Adrenal gland (tissue), 12 donors: ENCODE measurements around the gene TMOD4. TPM values are rescaled to one million over a fixed set of nuclear protein-coding genes. Genes with fewer than 3 reads are reported as not detected.
A peak's percentile ranks its signal among the peaks of the same experiment; 100 is the strongest.

Experiments
- DNase-seq, 7 donors: peaks; one replicate each; pipeline ENCODE4 v3.0.0-alpha.2; 2019 to 2020
- H3K27ac ChIP-seq, 5 donors: fragments of 200-600 bp; sonication (generic) in 4 of 5; 1 replicate in 3 of 5; 2 replicates in 2 of 5; pipeline versions ENCODE4 v1.5.1 to v1.8.0; 2016 to 2020; ENCODE audit warnings: mild to moderate bottlenecking in 1 of 5
- H3K27me3 ChIP-seq: fragments of 200-600 bp; 2 replicates; pipeline ENCODE4 v1.8.0; 2021
- H3K36me3 ChIP-seq, 2 donors: fragments of 200-600 bp; replicated peaks in 1 of 2; 1 replicate in 1 of 2; 2 replicates in 1 of 2; pipeline versions ENCODE4 v1.5.1 to v1.8.0; 2018 to 2022
- H3K4me1 ChIP-seq, 2 donors: fragments of 200-600 bp; replicated peaks in 1 of 2; 1 replicate in 1 of 2; 2 replicates in 1 of 2; pipeline versions ENCODE4 v1.5.1 to v1.8.0; 2018 to 2021
- H3K4me3 ChIP-seq, 4 donors: fragments of 200-600 bp; sonication (generic) in 3 of 4; one replicate each; pipeline ENCODE4 v1.5.1; 2016 to 2018
- H3K9me3 ChIP-seq, 3 donors: fragments of 200-600 bp; sonication (generic) in 1 of 3; replicated peaks in 1 of 3; 1 replicate in 2 of 3; 2 replicates in 1 of 3; pipeline versions ENCODE4 v1.5.1 to v1.8.0; 2016 to 2021
- CTCF ChIP-seq, 6 experiments: fragments of 450-650 bp in 4 of 6; fragments of 200-600 bp in 2 of 6; sonication (generic) in 1 of 6; IDR thresholded peaks; 1 replicate in 5 of 6; 2 replicates in 1 of 6; pipeline versions ENCODE4 v1.5.1 to v1.8.0; 2016 to 2021; ENCODE audit warnings: antibody characterized with exemption in 6 of 6, mild to moderate bottlenecking in 2 of 6, moderate library complexity in 1 of 6
- POLR2A ChIP-seq, 2 donors: fragments of 450-650 bp; IDR thresholded peaks; one replicate each; pipeline ENCODE4 v1.6.1; 2017; ENCODE audit warnings: antibody characterized with exemption in 2 of 2, mild to moderate bottlenecking in 2 of 2, moderate library complexity in 1 of 2
- WGBS, 4 donors: extraction: QIAGEN DNeasy Blood & Tissue Kit in 2 of 4; methylation state at CpG; one replicate each; pipeline versions ENCODE4 v1.1.5 to v1.1.7; 2013 to 2017; 5-methylcytosine and 5-hydroxymethylcytosine counted together
- intact Hi-C, 2 donors: fragments of 100-400 bp; cut with DNase I; formaldehyde crosslinking; loops; one replicate each; pipeline versions ENCODE4 v1.14.1 to v1.15.0; 2022 to 2023
- polyA plus RNA-seq, 3 donors: library from polyadenylated mRNA; stranded (reverse); fragments of 200-250 nt in 2 of 3; fragments of 350-450 nt in 1 of 3; fragmentation: Illumina TruSeq in 1 of 3; extraction: RNeasy Lipid Tissue Mini Kit (QIAGEN cat#74804) in 1 of 3; gene quantifications; one replicate each; pipeline ENCODE4 v1.2.3, GENCODE V29; 2013 to 2014
- total RNA-seq, 9 donors: library from RNA; depleted of rRNA in 4 of 9; stranded (reverse); fragments of >200 nt in 4 of 9; fragments of 120-200 nt in 1 of 9; fragmentation: NEBNext Ultra II Directional in 1 of 9; extraction: Animal tissue kit (Norgen Biotek cat#: 25700) in 1 of 9; gene quantifications; one replicate each; pipeline versions ENCODE4 v1.1.0 to v1.2.4, GENCODE V29; 2013 to 2023
- donor health status: healthy with polysubstance abuse.
- donor health status: Bipolar disorder and iron deficiency.
- donor health status: DM: yes; HTN: yes; CAD: no.
- donor health status: DM: no; HTN: no; CAD: no.
- donor health status: DM: no; HTN: no; CAD: no.
- donor health status: DM: yes; HTN: yes; CAD: no.

TMOD4 gene
- total and polyA plus RNA-seq, 12 donors: 0.28 to 1.2 (median 0.84) TPM; not detected in 7

- Histone ChIP-seq H3K27ac (no peak overlapping the region), H3K36me3 (peaks cover 0 to 66% of the 10 kb centered on the region in 2 donors), H3K4me3 (no peak overlapping the region), H3K9me3 (no peaks in the 10 kb centered on the region), H3K27me3 (no peaks in the 10 kb centered on the region), H3K4me1 (no peaks in the 10 kb centered on the region)
- WGBS, 4 donors: 91 to 96% (median 93%) methylated on average over 17 of the region's 17 CpGs
- DNase-seq: no peak
- no peak for TF ChIP-seq CTCF (IDR thresholded peaks at IDR 0.05)
- no peak for TF ChIP-seq POLR2A (IDR thresholded peaks at IDR 0.05)
- intact Hi-C loops: no loop called here
Observed at GRCh38 chr1:151176514-151177045, 799 bp upstream of the TMOD4 start.

- no peak for DNase-seq
- peaks cover 0 to 63% of the 10 kb centered on the region in 2 donors for H3K36me3 ChIP-seq
- no peaks in the 10 kb centered on the region for H3K27me3 ChIP-seq
- no peaks in the 10 kb centered on the region for H3K9me3 ChIP-seq
- H3K4me1 ChIP-seq: no peaks in the 10 kb centered on the region
- no peak overlapping the region for H3K4me3 ChIP-seq
- TF ChIP-seq CTCF (IDR thresholded peaks at IDR 0.05) (no peak), POLR2A (IDR thresholded peaks at IDR 0.05) (no peak)
- no peak overlapping the region for H3K27ac ChIP-seq
- intact Hi-C loops: no loop called here
- 58 to 70% (median 69%) methylated on average over 6 of the region's 6 CpGs for WGBS, 4 donors
Observed at GRCh38 chr1:151175041-151175741, 590 bp downstream of the TMOD4 start.

- no peak overlapping the region for H3K4me3 ChIP-seq
- H3K27ac ChIP-seq: no peak overlapping the region
- intact Hi-C loops: no loop called here
- no peak for DNase-seq
- no peaks in the 10 kb centered on the region for H3K27me3 ChIP-seq
- TF ChIP-seq CTCF (IDR thresholded peaks at IDR 0.05): no peak
- no peak for TF ChIP-seq POLR2A (IDR thresholded peaks at IDR 0.05)
- peaks cover 6 to 10% of the 10 kb centered on the region in 2 donors for H3K4me1 ChIP-seq
- no peaks in the 10 kb centered on the region for H3K9me3 ChIP-seq
- H3K36me3 ChIP-seq: peaks cover 0 to 52% of the 10 kb centered on the region in 2 donors
- WGBS, 4 donors: 68 to 98% (median 87%) methylated on average over 4 to 5 of the region's 5 CpGs
Observed at GRCh38 chr1:151171190-151171589, 4.6 kb downstream of the TMOD4 start.

- Histone ChIP-seq H3K4me3 (peak overlapping the region in 1 of 4 donors; percentile 75), H3K4me1 (peaks cover 14 to 22% of the 10 kb centered on the region in 2 donors), H3K27ac (no peak overlapping the region), H3K27me3 (no peaks in the 10 kb centered on the region), H3K9me3 (no peaks in the 10 kb centered on the region), H3K36me3 (peaks cover 0 to 40% of the 10 kb centered on the region in 2 donors)
- TF ChIP-seq POLR2A (IDR thresholded peaks at IDR 0.05) (no peak), CTCF (IDR thresholded peaks at IDR 0.05) (no peak)
- WGBS, 4 donors: 81 to 89% (median 85%) methylated on average over 6 of the region's 6 CpGs
- no peak for DNase-seq
- intact Hi-C loops: no loop called here
Observed at GRCh38 chr1:151167116-151167515, 8.7 kb downstream of the TMOD4 start.
